HCT116 (cell line): ENCODE measurements around the gene SLC1A1. TPM values are rescaled to one million over a fixed set of nuclear protein-coding genes. Genes with fewer than 3 reads are reported as not detected.
A peak's percentile ranks its signal among the peaks of the same experiment; 100 is the strongest.

Experiments
- ATAC-seq: fragments of 200-7000 bp; cut with Tn5 transposase; 2 replicates; pipeline ENCODE4 v1.9.1; 2020; ENCODE audit warnings: mild to moderate bottlenecking, moderate library complexity
- BruUV-seq: library from RNA; stranded (reverse); fragments of 400-500 nt; replicated peaks from 2 replicates; lab custom pipeline; 2021; lab: Mats Ljungman, UMichigan
- CTCF ChIA-PET: fragments of 300-600 bp; sonication (Branson Sonifier 250); formaldehyde crosslinking; loops from one replicate; lab custom pipeline; 2021; ENCODE audit warnings: antibody characterized with exemption; lab: Charles Lee
- POLR2A ChIA-PET: fragments of 300-600, 350-600 bp; sonication (Branson Sonifier 250); formaldehyde crosslinking; loops from one replicate; lab custom pipeline; 2021; ENCODE audit warnings: antibody characterized with exemption; lab: Charles Lee
- RAD21 ChIA-PET, 2 experiments: fragments of 300-600 bp; sonication (Branson Sonifier 250); formaldehyde crosslinking; loops; one replicate each; lab custom pipeline; 2023; ENCODE audit warnings: low total read pairs in 2 of 2; ENCODE audit not compliant: uncharacterized antibody in 2 of 2, unreplicated experiment in 2 of 2, low non-redundant PET in 1 of 2; lab: Charles Lee
- DNase-seq: peaks from one replicate; pipeline ENCODE4 v3.0.0-alpha.2; 2010; ENCODE audit warnings: low read depth, low spot score
- H2AFZ ChIP-seq: fragments of 200-600 bp; shearing (Covaris generic), sonication (generic); 2 replicates; pipeline ENCODE4 v1.6.1; 2017; ENCODE audit warnings: low read depth, mixed run types, mixed read lengths, antibody characterized with exemption, low read length; ENCODE audit not compliant: poor library complexity, severe bottlenecking
- H3K27ac ChIP-seq: 2 replicates; pipeline ENCODE4 v1.5.1; 2012; ENCODE audit warnings: low read depth, low read length
- H3K27me3 ChIP-seq: fragments of 200-600 bp; sonication (generic); 2 replicates; pipeline ENCODE4 v1.6.1; 2016; ENCODE audit warnings: mixed run types, low read length, mixed read lengths; ENCODE audit not compliant: insufficient read depth
- H3K36me3 ChIP-seq, 2 experiments: fragments of 200-500 bp in 1 of 2; fragments of 200-600 bp in 1 of 2; sonication (Bioruptor generic) in 1 of 2; sonication (generic) in 1 of 2; 2 replicates each; pipeline versions ENCODE4 v1.5.1 to v1.6.1; 2014 to 2016; ENCODE audit warnings: low read length in 2 of 2, inconsistent platforms in 1 of 2, mixed read lengths in 1 of 2, mixed run types in 1 of 2; ENCODE audit not compliant: insufficient read depth in 2 of 2, control insufficient read depth in 1 of 2
- H3K4me1 ChIP-seq, 2 experiments: fragments of 200-600 bp in 1 of 2; sonication (generic) in 1 of 2; 2 replicates each; pipeline versions ENCODE4 v1.5.1 to v1.6.1; 2012 to 2017; ENCODE audit warnings: low read length in 2 of 2, inconsistent platforms in 1 of 2, mild to moderate bottlenecking in 1 of 2, mixed read lengths in 1 of 2, mixed run types in 1 of 2, moderate library complexity in 1 of 2; ENCODE audit not compliant: insufficient read depth in 2 of 2, control insufficient read depth in 1 of 2
- H3K4me2 ChIP-seq: fragments of 200-600 bp; sonication (generic); 2 replicates; pipeline ENCODE4 v1.6.1; 2017; ENCODE audit warnings: mixed run types, low read length, mixed read lengths
- H3K4me3 ChIP-seq, 2 experiments: fragments of 200-600 bp in 1 of 2; sonication (generic) in 1 of 2; replicated peaks in 1 of 2; 2 replicates each; pipeline ENCODE4 v1.5.1; 2011 to 2016; ENCODE audit warnings: low read length in 2 of 2, control low read depth in 1 of 2, low read depth in 1 of 2, mild to moderate bottlenecking in 1 of 2, mixed read lengths in 1 of 2, mixed run types in 1 of 2
- H3K79me2 ChIP-seq: fragments of 200-600 bp; sonication (generic); 2 replicates; pipeline ENCODE4 v1.6.1; 2017; ENCODE audit warnings: mild to moderate bottlenecking, mixed run types, low read length, moderate library complexity, mixed read lengths; ENCODE audit not compliant: insufficient read depth
- H3K9ac ChIP-seq: fragments of 200-600 bp; sonication (generic); 2 replicates; pipeline ENCODE4 v1.6.1; 2016; ENCODE audit warnings: low read length, mixed read lengths
- H3K9me2 ChIP-seq: fragments of 200-600 bp; sonication (generic), shearing (Covaris generic); 2 replicates; pipeline ENCODE4 v1.6.1; 2017; ENCODE audit warnings: mixed run types, mild to moderate bottlenecking, moderate library complexity; ENCODE audit not compliant: insufficient read depth
- H3K9me3 ChIP-seq, 2 experiments: fragments of 200-500 bp in 1 of 2; fragments of 200-600 bp in 1 of 2; sonication (Bioruptor generic) in 1 of 2; sonication (generic) in 1 of 2; 2 replicates each; pipeline ENCODE4 v1.6.1; 2014 to 2017; ENCODE audit warnings: low read length in 2 of 2, mixed read lengths in 2 of 2, inconsistent platforms in 1 of 2, low read depth in 1 of 2, mild to moderate bottlenecking in 1 of 2, mixed run types in 1 of 2, moderate library complexity in 1 of 2; ENCODE audit not compliant: control insufficient read depth in 1 of 2, insufficient read depth in 1 of 2
- H4K20me1 ChIP-seq: fragments of 200-600 bp; sonication (generic), shearing (Covaris generic); 2 replicates; pipeline ENCODE4 v1.6.1; 2017; ENCODE audit warnings: mixed run types, mild to moderate bottlenecking, moderate library complexity; ENCODE audit not compliant: insufficient read depth
- ATF3 ChIP-seq: IDR thresholded peaks from 2 replicates; pipeline ENCODE4 v1.6.1; 2012
- intact Hi-C: fragments of 100-400 bp; cut with micrococcal nuclease; formaldehyde crosslinking; loops from 2 replicates; pipeline ENCODE4 v1.10.0; 2022
- total RNA-seq: library from RNA; stranded (reverse); gene quantifications from one replicate; pipeline ENCODE4 v1.2.1, GENCODE V29; 2021; ENCODE audit not compliant: unreplicated experiment

The SLC1A1 gene
- total RNA-seq, 1 experiment from 2014 or later = 6.8 TPM

- RAD21 ChIA-PET = no interaction called here
- CTCF ChIA-PET = no interaction called here
- peak; percentile 53; the same call in 1 of the 2 replicates for ATAC-seq
Observed at GRCh38 chr9:4630836-4631235, 140.6 kb downstream of the SLC1A1 start.

More at GRCh38 chr9:4630836-4631235, 140.6 kb downstream of the SLC1A1 start:
- Histone ChIP-seq H3K9me3 (no peaks in the 10 kb centered on the region), H2AFZ (no peak overlapping the region), H3K36me3 (no peaks in the 10 kb centered on the region), H3K79me2 (no peaks in the 10 kb centered on the region), H3K27ac (no peak overlapping the region), H3K4me3 (no peak overlapping the region), H4K20me1 (no peaks in the 10 kb centered on the region), H3K27me3 (no peaks in the 10 kb centered on the region), H3K9ac (no peak overlapping the region), H3K4me2 (no peak overlapping the region), H3K9me2 (no peaks in the 10 kb centered on the region), H3K4me1 (peaks cover 0 to 6% of the 10 kb centered on the region in 2 experiments; a peak in 1 of 4 replicates)
- POLR2A ChIA-PET = no interaction called here
- no TSS peak for BruUV-seq
- DNase-seq = no peak
- intact Hi-C loops = no loop called here
- no peak for TF ChIP-seq ATF3

Other genes with a start within 250 kb of the SLC1A1 start
- gene GLIS3, start 190.4 kb upstream of the SLC1A1 start, total RNA-seq = 3.7 TPM
- gene PLPP6, start 171.8 kb downstream of the SLC1A1 start, total RNA-seq = 5.0 TPM
- 0.57 TPM for gene SPATA6L, start 176.0 kb downstream of the SLC1A1 start, total RNA-seq
- 18.1 TPM for gene CDC37L1, start 189.1 kb downstream of the SLC1A1 start, total RNA-seq